Esophagus muscularis mucosa (tissue), 4 donors: Measurements from ENCODE around the gene TRAPPC10. TPM values are rescaled to one million over a fixed set of nuclear protein-coding genes. Genes with fewer than 3 reads are reported as not detected.

Source experiments
- DNase-seq: peaks from one replicate; pipeline ENCODE4 v3.0.0-alpha.2; 2017; ENCODE audit errors: extremely low spot score
- H3K27ac ChIP-seq, 4 donors: fragments of 200-600 bp; sonication (generic); replicated peaks in 1 of 4; 1 replicate in 3 of 4; 2 replicates in 1 of 4; pipeline ENCODE4 v1.5.1; 2016 to 2019; ENCODE audit warnings: mild to moderate bottlenecking in 1 of 4
- H3K27me3 ChIP-seq, 4 donors: fragments of 200-600 bp; sonication (generic); one replicate each; pipeline versions ENCODE4 v1.5.1 to v1.6.0; 2016 to 2019
- H3K36me3 ChIP-seq, 4 donors: fragments of 200-600 bp; sonication (generic); one replicate each; pipeline ENCODE4 v1.5.1; 2016 to 2019
- H3K4me1 ChIP-seq, 4 donors: fragments of 200-600 bp; sonication (generic); one replicate each; pipeline ENCODE4 v1.5.1; 2016 to 2019
- H3K4me3 ChIP-seq, 4 donors: fragments of 200-600 bp; sonication (generic); 1 replicate in 2 of 4; 2 replicates in 2 of 4; pipeline ENCODE4 v1.5.1; 2016 to 2019; ENCODE audit warnings: mild to moderate bottlenecking in 4 of 4, moderate library complexity in 1 of 4
- H3K9me3 ChIP-seq, 4 donors: fragments of 200-600 bp; sonication (generic); 1 replicate in 3 of 4; 2 replicates in 1 of 4; pipeline ENCODE4 v1.5.1; 2016 to 2019
- EP300 ChIP-seq: sonication (generic); formaldehyde crosslinking; IDR thresholded peaks from one replicate; pipeline ENCODE4 v1.6.1; 2017; ENCODE audit warnings: antibody characterized with exemption
- POLR2A ChIP-seq: fragments of 450-650 bp; IDR thresholded peaks from one replicate; pipeline ENCODE4 v1.6.1; 2017; ENCODE audit warnings: antibody characterized with exemption, moderate library complexity, mild to moderate bottlenecking, low read depth
- POLR2AphosphoS5 ChIP-seq, 2 donors: sonication (generic); formaldehyde crosslinking; IDR thresholded peaks; one replicate each; pipeline ENCODE4 v1.6.1; 2017; ENCODE audit warnings: antibody characterized with exemption in 2 of 2
- WGBS: methylation state at CpG from one replicate; pipeline ENCODE4 v1.1.5; 2018; 5-methylcytosine and 5-hydroxymethylcytosine counted together
- intact Hi-C: fragments of 100-400 bp; cut with DNase I; formaldehyde crosslinking; loops from one replicate; pipeline ENCODE4 v1.15.1; 2023
- total RNA-seq, 4 donors: library from RNA; depleted of rRNA; stranded (reverse); fragments of >200 nt; gene quantifications; one replicate each; pipeline versions ENCODE4 v1.1.0 to v1.2.1, GENCODE V29; 2016
- TF ChIP-seq, protein P1 (sequence below), 3 experiments: fragments of 200-600 bp in 2 of 3; fragments of 450-650 bp in 1 of 3; sonication (generic) in 2 of 3; IDR thresholded peaks; one replicate each; pipeline ENCODE4 v1.5.1; 2017 to 2019; ENCODE audit warnings: antibody characterized with exemption in 3 of 3, mild to moderate bottlenecking in 2 of 3, moderate library complexity in 1 of 3

TRAPPC10 gene
- total RNA-seq, 4 donors from 2014 or later, result 14.5 to 35.2 (median 20.5) TPM

DNA sequence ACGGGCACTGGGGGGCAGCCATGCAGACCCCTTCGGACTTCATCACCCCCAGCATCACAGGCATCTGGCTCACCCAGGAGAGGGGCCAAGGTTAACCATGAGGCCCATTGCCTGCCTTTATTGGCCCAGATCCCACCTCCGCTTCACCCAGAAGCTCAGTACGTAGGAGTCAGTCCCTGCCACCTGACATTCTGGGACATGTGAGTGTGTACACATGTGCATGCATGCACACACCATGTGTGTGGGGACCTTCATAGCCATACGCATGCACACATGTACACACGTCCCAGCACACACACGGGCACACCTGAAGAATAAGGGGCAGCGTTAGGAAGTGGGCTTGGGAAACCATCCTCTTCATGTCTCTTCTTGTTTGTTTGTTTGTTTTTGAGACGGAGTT is 24.1 kb upstream of the TRAPPC10 start:
- 71% methylated on average over 6 of the region's 9 CpGs for WGBS
- no peaks in the 10 kb centered on the region for H3K9me3 ChIP-seq
- no peak overlapping the region for H3K27ac ChIP-seq
- peaks cover 0 to 14% (median 9%) of the 10 kb centered on the region in 4 donors for H3K36me3 ChIP-seq
- intact Hi-C loops, result no loop called here
- peaks cover 4 to 8% (median 7%) of the 10 kb centered on the region in 4 donors for H3K4me1 ChIP-seq
- H3K4me3 ChIP-seq, result no peak overlapping the region
- no peak for DNase-seq
- no peaks in the 10 kb centered on the region for H3K27me3 ChIP-seq
- TF ChIP-seq, protein P1, sequence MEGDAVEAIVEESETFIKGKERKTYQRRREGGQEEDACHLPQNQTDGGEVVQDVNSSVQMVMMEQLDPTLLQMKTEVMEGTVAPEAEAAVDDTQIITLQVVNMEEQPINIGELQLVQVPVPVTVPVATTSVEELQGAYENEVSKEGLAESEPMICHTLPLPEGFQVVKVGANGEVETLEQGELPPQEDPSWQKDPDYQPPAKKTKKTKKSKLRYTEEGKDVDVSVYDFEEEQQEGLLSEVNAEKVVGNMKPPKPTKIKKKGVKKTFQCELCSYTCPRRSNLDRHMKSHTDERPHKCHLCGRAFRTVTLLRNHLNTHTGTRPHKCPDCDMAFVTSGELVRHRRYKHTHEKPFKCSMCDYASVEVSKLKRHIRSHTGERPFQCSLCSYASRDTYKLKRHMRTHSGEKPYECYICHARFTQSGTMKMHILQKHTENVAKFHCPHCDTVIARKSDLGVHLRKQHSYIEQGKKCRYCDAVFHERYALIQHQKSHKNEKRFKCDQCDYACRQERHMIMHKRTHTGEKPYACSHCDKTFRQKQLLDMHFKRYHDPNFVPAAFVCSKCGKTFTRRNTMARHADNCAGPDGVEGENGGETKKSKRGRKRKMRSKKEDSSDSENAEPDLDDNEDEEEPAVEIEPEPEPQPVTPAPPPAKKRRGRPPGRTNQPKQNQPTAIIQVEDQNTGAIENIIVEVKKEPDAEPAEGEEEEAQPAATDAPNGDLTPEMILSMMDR (IDR thresholded peaks at IDR 0.05), result no peak
- TF ChIP-seq POLR2A (no peak), POLR2AphosphoS5 (IDR thresholded peaks at IDR 0.05) (no peak), EP300 (no peak)

- TF ChIP-seq POLR2AphosphoS5 (IDR thresholded peaks at IDR 0.05) (no peak), EP300 (no peak), POLR2A (no peak)
- TF ChIP-seq, protein P1 (IDR thresholded peaks at IDR 0.05), result no peak
- Histone ChIP-seq H3K9me3 (no peaks in the 10 kb centered on the region), H3K27ac (no peak overlapping the region), H3K27me3 (peaks cover 0 to 3% (median 0%) of the 10 kb centered on the region in 4 donors), H3K4me3 (no peak overlapping the region), H3K4me1 (peaks cover 4 to 8% (median 7%) of the 10 kb centered on the region in 4 donors), H3K36me3 (peaks cover 0 to 7% (median 2%) of the 10 kb centered on the region in 4 donors)
- DNase-seq, result no peak
- intact Hi-C loops, result no loop called here
- 85% methylated on average over 15 of the region's 23 CpGs for WGBS
Measured at GRCh38 chr21:43988506-43989230, 23.4 kb upstream of the TRAPPC10 start.

GRCh38 chr21:43989401-43989800 is 22.7 kb upstream of the TRAPPC10 start:
- intact Hi-C loops, result no loop called here
- 73% methylated on average over 3 of the region's 7 CpGs for WGBS
- Histone ChIP-seq H3K36me3 (no peaks in the 10 kb centered on the region), H3K4me3 (no peak overlapping the region), H3K9me3 (no peaks in the 10 kb centered on the region), H3K27ac (no peak overlapping the region), H3K4me1 (peaks cover 4 to 8% (median 7%) of the 10 kb centered on the region in 4 donors), H3K27me3 (peaks cover 0 to 6% (median 0%) of the 10 kb centered on the region in 4 donors)
- no peak for DNase-seq
- TF ChIP-seq POLR2A (no peak), EP300 (no peak), POLR2AphosphoS5 (IDR thresholded peaks at IDR 0.05) (no peak)
- TF ChIP-seq, protein P1 (IDR thresholded peaks at IDR 0.05), result no peak

GRCh38 chr21:43991447-43991991 is 20.6 kb upstream of the TRAPPC10 start:
- Histone ChIP-seq H3K27me3 (peaks cover 0 to 15% (median 0%) of the 10 kb centered on the region in 4 donors), H3K9me3 (no peaks in the 10 kb centered on the region), H3K36me3 (no peaks in the 10 kb centered on the region), H3K4me1 (peaks cover 0 to 7% (median 0%) of the 10 kb centered on the region in 4 donors), H3K4me3 (no peak overlapping the region), H3K27ac (no peak overlapping the region)
- no peak for TF ChIP-seq POLR2A
- TF ChIP-seq POLR2AphosphoS5 (IDR thresholded peaks at IDR 0.05), result no peak
- TF ChIP-seq, protein P1 (IDR thresholded peaks at IDR 0.05), result no peak
- TF ChIP-seq EP300, result no peak
- 88% methylated on average over 31 of the region's 33 CpGs for WGBS
- no peak for DNase-seq
- intact Hi-C loops, result no loop called here
